ENCODE data around the gene PRKRIP1.

Gene PRKRIP1

GRCh38 chr7:102389810-102390209 lies 6.4 kb upstream of the PRKRIP1 start:
- no peak for DNase-seq (ENCODE audit: extremely low read depth, low read depth)
- no peak for TF ChIP-seq CTCF (IDR thresholded peaks at IDR 0.05; ENCODE audit: low read depth, low read length)

GRCh38 chr7:102390697-102391484 lies 5.3 kb upstream of the PRKRIP1 start:
- peak; percentile 93 for TF ChIP-seq CTCF (IDR thresholded peaks at IDR 0.05; ENCODE audit: low read depth, low read length)
- DNase-seq (ENCODE audit: extremely low read depth, low read depth): peak; percentile 36

- no peak for TF ChIP-seq CTCF (IDR thresholded peaks at IDR 0.05; ENCODE audit: low read depth, low read length)
- no peak for DNase-seq (ENCODE audit: extremely low read depth, low read depth)
These were observed 3.8 kb upstream of the PRKRIP1 start for GRCh38 chr7:102392330-102392729.

GRCh38 chr7:102393467-102393866 lies 2.7 kb upstream of the PRKRIP1 start:
- TF ChIP-seq CTCF (IDR thresholded peaks at IDR 0.05; ENCODE audit: low read depth, low read length): no peak
- DNase-seq (ENCODE audit: extremely low read depth, low read depth): no peak

- DNase-seq (ENCODE audit: extremely low read depth, low read depth): no peak
- TF ChIP-seq CTCF (IDR thresholded peaks at IDR 0.05; ENCODE audit: low read depth, low read length): no peak
These were observed 631 bp upstream of the PRKRIP1 start for GRCh38 chr7:102395592-102395872.

- DNase-seq (ENCODE audit: extremely low read depth, low read depth): no peak
- no peak for TF ChIP-seq CTCF (IDR thresholded peaks at IDR 0.05; ENCODE audit: low read depth, low read length)
These were observed 502 bp downstream of the PRKRIP1 start for GRCh38 chr7:102396710-102397019.

GRCh38 chr7:102398543-102398942 lies 2.4 kb downstream of the PRKRIP1 start:
- no peak for TF ChIP-seq CTCF (IDR thresholded peaks at IDR 0.05; ENCODE audit: low read depth, low read length)
- DNase-seq (ENCODE audit: extremely low read depth, low read depth): no peak

Measured in AG09319 (cell line).